A673 (cell line): ENCODE measurements around the gene UBE2E1. TPM values are rescaled to one million over a fixed set of nuclear protein-coding genes. Genes with fewer than 3 reads are reported as not detected.
"Not testable (repeated sequence)": the region's sequence is repeated elsewhere in the genome, so short reads cannot be mapped to it uniquely, and the experiment has no call there.

ENCODE experiments used
- BruUV-seq: library from RNA; stranded (reverse); fragments of 400-500 nt; replicated peaks from 2 replicates; lab custom pipeline; 2021; lab: Mats Ljungman, UMichigan
- CTCF ChIA-PET: fragments of 300-600 bp; sonication (Branson Sonifier 250); formaldehyde crosslinking; loops from one replicate; lab custom pipeline; 2022; ENCODE audit warnings: antibody characterized with exemption; lab: Charles Lee
- POLR2A ChIA-PET: fragments of 300-600 bp; sonication (Branson Sonifier 250); formaldehyde crosslinking; loops from one replicate; lab custom pipeline; 2022; ENCODE audit warnings: antibody characterized with exemption; ENCODE audit not compliant: low non-redundant PET; lab: Charles Lee
- DNase-seq: peaks from one replicate; pipeline ENCODE4 v3.0.0-alpha.2; 2015; ENCODE audit warnings: low spot score
- H3K27ac ChIP-seq: fragments of 200-600 bp; sonication (generic); 2 replicates; pipeline ENCODE4 v1.5.1; 2016; ENCODE audit warnings: mixed run types, low read depth, mild to moderate bottlenecking, mixed read lengths, antibody characterized with exemption, low read length; ENCODE audit not compliant: poor library complexity, severe bottlenecking
- H3K27me3 ChIP-seq: fragments of 200-600 bp; sonication (generic); replicated peaks from 2 replicates; pipeline ENCODE4 v1.6.1; 2017; ENCODE audit warnings: mixed run types, low read depth, mild to moderate bottlenecking, mixed read lengths, antibody characterized with exemption, low read length; ENCODE audit not compliant: insufficient read depth, poor library complexity
- H3K36me3 ChIP-seq: fragments of 200-600 bp; sonication (generic); 2 replicates; pipeline ENCODE4 v1.6.1; 2016; ENCODE audit warnings: mixed run types, mild to moderate bottlenecking, mixed read lengths, antibody characterized with exemption, low read length; ENCODE audit not compliant: insufficient read depth, poor library complexity, severe bottlenecking
- H3K4me1 ChIP-seq: fragments of 200-600 bp; sonication (generic); 2 replicates; pipeline ENCODE4 v1.6.1; 2017; ENCODE audit warnings: mixed run types, mild to moderate bottlenecking, mixed read lengths, antibody characterized with exemption, low read length; ENCODE audit not compliant: insufficient read depth, poor library complexity, severe bottlenecking
- H3K4me3 ChIP-seq: fragments of 200-600 bp; sonication (generic); 2 replicates; pipeline ENCODE4 v1.5.1; 2016; ENCODE audit warnings: low read depth, mixed run types, mild to moderate bottlenecking, mixed read lengths, low read length; ENCODE audit not compliant: poor library complexity, severe bottlenecking
- H3K9me3 ChIP-seq: fragments of 200-600 bp; sonication (generic); 2 replicates; pipeline ENCODE4 v1.6.1; 2016; ENCODE audit warnings: mixed run types, low read depth, mild to moderate bottlenecking, mixed read lengths, antibody characterized with exemption, low read length; ENCODE audit not compliant: poor library complexity, severe bottlenecking
- EZH2 ChIP-seq: fragments of 200-600 bp; sonication (generic); IDR thresholded peaks from 2 replicates; pipeline ENCODE4 v1.6.1; 2017; ENCODE audit warnings: borderline replicate concordance, low read depth, mild to moderate bottlenecking, mixed read lengths, antibody characterized with exemption, low read length; ENCODE audit not compliant: poor library complexity, severe bottlenecking
- intact Hi-C: fragments of 100-400 bp; cut with micrococcal nuclease; formaldehyde crosslinking; loops from one replicate; pipeline ENCODE4 v1.10.0; 2022; ENCODE audit not compliant: unreplicated experiment
- total RNA-seq: library from RNA; stranded (reverse); gene quantifications from 2 replicates; pipeline ENCODE4 v1.2.3, GENCODE V29; 2021
- TF ChIP-seq, protein P1 (sequence below): fragments of 300-800, 200-600 bp; sonication (generic); conservative IDR thresholded peaks from 2 replicates; pipeline ENCODE4 v1.5.1; 2017; ENCODE audit warnings: low read depth, mild to moderate bottlenecking, antibody characterized with exemption, low read length, moderate library complexity, mixed read lengths

UBE2E1 gene
- total RNA-seq, 1 experiment from 2014 or later, result 144 TPM

GRCh38 chr3:23880703-23881339 is 75.1 kb downstream of the UBE2E1 start:
- no peak for DNase-seq
- CTCF ChIA-PET, result no interaction called here
- POLR2A ChIA-PET, result no interaction called here
- H3K4me1 ChIP-seq, result peaks cover 14% of the 10 kb centered on the region
- no TSS peak for BruUV-seq
- no peaks in the 10 kb centered on the region for H3K36me3 ChIP-seq
- no peaks in the 10 kb centered on the region for H3K9me3 ChIP-seq
- H3K27ac ChIP-seq, result no peak overlapping the region
- TF ChIP-seq EZH2, result no peak
- TF ChIP-seq, protein P1, sequence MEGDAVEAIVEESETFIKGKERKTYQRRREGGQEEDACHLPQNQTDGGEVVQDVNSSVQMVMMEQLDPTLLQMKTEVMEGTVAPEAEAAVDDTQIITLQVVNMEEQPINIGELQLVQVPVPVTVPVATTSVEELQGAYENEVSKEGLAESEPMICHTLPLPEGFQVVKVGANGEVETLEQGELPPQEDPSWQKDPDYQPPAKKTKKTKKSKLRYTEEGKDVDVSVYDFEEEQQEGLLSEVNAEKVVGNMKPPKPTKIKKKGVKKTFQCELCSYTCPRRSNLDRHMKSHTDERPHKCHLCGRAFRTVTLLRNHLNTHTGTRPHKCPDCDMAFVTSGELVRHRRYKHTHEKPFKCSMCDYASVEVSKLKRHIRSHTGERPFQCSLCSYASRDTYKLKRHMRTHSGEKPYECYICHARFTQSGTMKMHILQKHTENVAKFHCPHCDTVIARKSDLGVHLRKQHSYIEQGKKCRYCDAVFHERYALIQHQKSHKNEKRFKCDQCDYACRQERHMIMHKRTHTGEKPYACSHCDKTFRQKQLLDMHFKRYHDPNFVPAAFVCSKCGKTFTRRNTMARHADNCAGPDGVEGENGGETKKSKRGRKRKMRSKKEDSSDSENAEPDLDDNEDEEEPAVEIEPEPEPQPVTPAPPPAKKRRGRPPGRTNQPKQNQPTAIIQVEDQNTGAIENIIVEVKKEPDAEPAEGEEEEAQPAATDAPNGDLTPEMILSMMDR, result no peak
- intact Hi-C loops, result loop anchor here (10.0 kb wide), 1 partner anchor 804 kb away; no protein-coding TSS in a partner anchor
- H3K27me3 ChIP-seq, result no peaks in the 10 kb centered on the region
- H3K4me3 ChIP-seq, result no peak overlapping the region

- intact Hi-C loops, result loop anchor here (10.0 kb wide), 1 partner anchor 803 kb away; no protein-coding TSS in a partner anchor
- CTCF ChIA-PET, result interaction anchor here (0.7 kb wide), 1 partner anchor 1983 kb away, joined by 3 read pairs; no protein-coding TSS in a partner anchor
- DNase-seq, H3K4me3 ChIP-seq, H3K36me3 ChIP-seq, POLR2A ChIA-PET, H3K9me3 ChIP-seq, H3K4me1 ChIP-seq, H3K27me3 ChIP-seq, BruUV-seq, H3K27ac ChIP-seq: not testable (repeated sequence)
Measured at GRCh38 chr3:23881993-23882392, 76.2 kb downstream of the UBE2E1 start.

- no peak for TF ChIP-seq EZH2
- TF ChIP-seq, protein P1, result no peak
- ChIA-PET CTCF (no interaction called here), POLR2A (no interaction called here)
- H3K9me3 ChIP-seq, result no peaks in the 10 kb centered on the region
- H3K36me3 ChIP-seq, result no peaks in the 10 kb centered on the region
- peaks cover 2% of the 10 kb centered on the region for H3K4me1 ChIP-seq
- H3K27ac ChIP-seq, result no peak overlapping the region
- H3K4me3 ChIP-seq, result no peak overlapping the region
- no TSS peak for BruUV-seq
- no peaks in the 10 kb centered on the region for H3K27me3 ChIP-seq
- DNase-seq, result no peak
- intact Hi-C loops, result loop anchor here (10.0 kb wide), 1 partner anchor 802 kb away; no protein-coding TSS in a partner anchor
Measured at GRCh38 chr3:23882487-23882918, 76.7 kb downstream of the UBE2E1 start.

GRCh38 chr3:23884481-23884880 is 78.7 kb downstream of the UBE2E1 start:
- Histone ChIP-seq H3K4me3 (no peak overlapping the region), H3K4me1 (no peaks in the 10 kb centered on the region), H3K36me3 (peaks cover 6% of the 10 kb centered on the region), H3K27me3 (no peaks in the 10 kb centered on the region), H3K27ac (no peak overlapping the region), H3K9me3 (no peaks in the 10 kb centered on the region)
- no peak for DNase-seq
- intact Hi-C loops, result loop anchor here (10.0 kb wide), 1 partner anchor 800 kb away; no protein-coding TSS in a partner anchor
- BruUV-seq, result no TSS peak
- ChIA-PET POLR2A (no interaction called here), CTCF (no interaction called here)
- TF ChIP-seq, protein P1, result peak; percentile 32; the same call in 1 of the 2 replicates
- TF ChIP-seq EZH2, result no peak
